Dedifferentiated amniotic fluid mesenchymal stem cell (primary cell): Measurements from ENCODE around the gene CTDSP1.

Source experiments
- DNase-seq: peaks from one replicate; pipeline ENCODE4 v3.0.0-alpha.2; 2016; ENCODE audit errors: extremely low spot score

CTDSP1 gene

GRCh38 chr2:218400167-218400929 is 680 bp downstream of the CTDSP1 start:
- DNase-seq = no peak

- DNase-seq = no peak
Measured at GRCh38 chr2:218400930-218401881, 1.5 kb downstream of the CTDSP1 start.

GRCh38 chr2:218401890-218402289 is 2.2 kb downstream of the CTDSP1 start:
- no peak for DNase-seq

GRCh38 chr2:218402491-218402901 is 2.8 kb downstream of the CTDSP1 start:
- DNase-seq = no peak

- DNase-seq = no peak
Measured at GRCh38 chr2:218402911-218403411, 3.3 kb downstream of the CTDSP1 start.

GRCh38 chr2:218403810-218404209 is 4.1 kb downstream of the CTDSP1 start:
- DNase-seq = no peak

GRCh38 chr2:218404351-218405085 is 4.8 kb downstream of the CTDSP1 start:
- DNase-seq = no peak

- DNase-seq = no peak
Measured at GRCh38 chr2:218405086-218405745, 5.5 kb downstream of the CTDSP1 start.

GRCh38 chr2:218405746-218406208 is 6.1 kb downstream of the CTDSP1 start:
- no peak for DNase-seq

- peak; percentile 93 for DNase-seq
Measured at GRCh38 chr2:218406209-218406948, 6.7 kb downstream of the CTDSP1 start.

- peak; percentile 33 for DNase-seq
Measured at GRCh38 chr2:218406949-218407618, 7.4 kb downstream of the CTDSP1 start.

- no peak for DNase-seq
Measured at GRCh38 chr2:218407717-218408116, 8.0 kb downstream of the CTDSP1 start.

- no peak for DNase-seq
Measured at GRCh38 chr2:218418321-218418716, 18.7 kb downstream of the CTDSP1 start.

GRCh38 chr2:218418717-218419458 is 19.2 kb downstream of the CTDSP1 start, which contains the start of gene VIL1:
Gene VIL1 (plus strand): TSS chr2:218419123. CDS start chr2:218423779, 4,656 bp downstream.
- no peak for DNase-seq

- no peak for DNase-seq
Measured at GRCh38 chr2:218419630-218420216, 20.1 kb downstream of the CTDSP1 start.

GRCh38 chr2:218421027-218421426 is 21.4 kb downstream of the CTDSP1 start:
- no peak for DNase-seq

GRCh38 chr2:218422403-218423086 is 22.9 kb downstream of the CTDSP1 start:
- no peak for DNase-seq

GRCh38 chr2:218423584-218423983 is 23.9 kb downstream of the CTDSP1 start:
- DNase-seq = no peak
